Measurements from ENCODE around the gene SERTAD1. TPM values are rescaled to one million over a fixed set of nuclear protein-coding genes. Genes with fewer than 3 reads are reported as not detected.

SERTAD1 gene
- total and polyA plus RNA-seq, 9 donors: 2.3 to 15.2 (median 11.1) TPM

- Histone ChIP-seq H3K27me3 (no peaks in the 10 kb centered on the region), H3K4me3 (no peak overlapping the region), H3K27ac (no peak overlapping the region), H3K9me3 (no peaks in the 10 kb centered on the region), H3K36me3 (no peaks in the 10 kb centered on the region), H3K4me1 (ENCODE audit: insufficient read depth) (no peaks in the 10 kb centered on the region)
- DNase-seq: no peak
- intact Hi-C loops (cut with DNase I): no loop called here
- TF ChIP-seq CTCF (IDR thresholded peaks at IDR 0.05): no peak
- TF ChIP-seq EP300 (IDR thresholded peaks at IDR 0.05): no peak
- TF ChIP-seq POLR2A (IDR thresholded peaks at IDR 0.05): no peak
- 73 to 85% (median 75%) methylated on average over 37 of the region's 37 CpGs for WGBS, 3 donors
Measured at GRCh38 chr19:40380199-40381037, 45.4 kb downstream of the SERTAD1 start.

GRCh38 chr19:40379446-40380198, 46.2 kb downstream of the SERTAD1 start:
- no peak for DNase-seq
- Histone ChIP-seq H3K27me3 (no peaks in the 10 kb centered on the region), H3K27ac (no peak overlapping the region), H3K4me3 (no peak overlapping the region), H3K4me1 (ENCODE audit: insufficient read depth) (no peaks in the 10 kb centered on the region), H3K9me3 (no peaks in the 10 kb centered on the region), H3K36me3 (no peaks in the 10 kb centered on the region)
- intact Hi-C loops (cut with DNase I): no loop called here
- 73 to 86% (median 75%) methylated on average over 11 of the region's 11 CpGs for WGBS, 3 donors
- TF ChIP-seq EP300 (IDR thresholded peaks at IDR 0.05) (no peak), POLR2A (IDR thresholded peaks at IDR 0.05) (no peak), CTCF (IDR thresholded peaks at IDR 0.05) (no peak)

- WGBS, 3 donors: 66 to 83% (median 71%) methylated on average over 1 to 2 of the region's 2 CpGs
- Histone ChIP-seq H3K4me3 (no peak overlapping the region), H3K27me3 (no peaks in the 10 kb centered on the region), H3K36me3 (no peaks in the 10 kb centered on the region), H3K27ac (no peak overlapping the region), H3K9me3 (no peaks in the 10 kb centered on the region), H3K4me1 (ENCODE audit: insufficient read depth) (no peaks in the 10 kb centered on the region)
- TF ChIP-seq POLR2A (IDR thresholded peaks at IDR 0.05) (no peak), EP300 (IDR thresholded peaks at IDR 0.05) (no peak), CTCF (IDR thresholded peaks at IDR 0.05) (no peak)
- intact Hi-C loops (cut with DNase I): no loop called here
- DNase-seq: no peak
Measured at GRCh38 chr19:40378509-40378908, 47.3 kb downstream of the SERTAD1 start.

- Histone ChIP-seq H3K4me3 (no peak overlapping the region), H3K27me3 (no peaks in the 10 kb centered on the region), H3K36me3 (no peaks in the 10 kb centered on the region), H3K4me1 (ENCODE audit: insufficient read depth) (no peaks in the 10 kb centered on the region), H3K27ac (no peak overlapping the region), H3K9me3 (no peaks in the 10 kb centered on the region)
- intact Hi-C loops (cut with DNase I): no loop called here
- 69 to 80% (median 77%) methylated on average over 23 to 25 of the region's 25 CpGs for WGBS, 3 donors
- no peak for TF ChIP-seq EP300 (IDR thresholded peaks at IDR 0.05)
- no peak for TF ChIP-seq CTCF (IDR thresholded peaks at IDR 0.05)
- TF ChIP-seq POLR2A (IDR thresholded peaks at IDR 0.05): no peak
- DNase-seq: no peak
Measured at GRCh38 chr19:40377876-40378385, 47.9 kb downstream of the SERTAD1 start.
